Tongue (tissue), 2 donors: ENCODE data around the gene KDM2B. TPM values are rescaled to one million over a fixed set of nuclear protein-coding genes. Genes with fewer than 3 reads are reported as not detected.
"Not testable (repeated sequence)": the region's sequence is repeated elsewhere in the genome, so short reads cannot be mapped to it uniquely, and the experiment has no call there.

Source experiments
- DNase-seq: peaks from one replicate; pipeline ENCODE4 v3.0.0-alpha.2; 2015
- total RNA-seq: library from RNA; depleted of rRNA; stranded (reverse); fragments of >200 nt; gene quantifications from one replicate; pipeline ENCODE4 v1.2.3, GENCODE V29; 2014

Gene KDM2B
- total RNA-seq, 1 donor from 2014 or later, result 20.7 TPM

GRCh38 chr12:121584885-121585284, 4.1 kb upstream of the KDM2B start:
- DNase-seq, result not testable (repeated sequence)

GRCh38 chr12:121583334-121583661, 2.5 kb upstream of the KDM2B start:
- not testable (repeated sequence) for DNase-seq

GRCh38 chr12:121582583-121583333, 1.9 kb upstream of the KDM2B start:
- no peak for DNase-seq

GRCh38 chr12:121581686-121582429, 1.0 kb upstream of the KDM2B start:
- peak; percentile 50 for DNase-seq

GRCh38 chr12:121579981-121580868, 598 bp downstream of the KDM2B start:
- DNase-seq, result peak; percentile 86

GRCh38 chr12:121579190-121579791, 1.5 kb downstream of the KDM2B start:
- peak; percentile 58 for DNase-seq

GRCh38 chr12:121578230-121579189, 2.3 kb downstream of the KDM2B start:
- peak; percentile 44 for DNase-seq

GRCh38 chr12:121577443-121578180, 3.2 kb downstream of the KDM2B start:
- no peak for DNase-seq

GRCh38 chr12:121576851-121577391, 3.9 kb downstream of the KDM2B start:
- peak; percentile 38 for DNase-seq

- peak; percentile 49 for DNase-seq
These were observed 4.7 kb downstream of the KDM2B start for GRCh38 chr12:121575952-121576625.

- no peak for DNase-seq
These were observed 5.8 kb downstream of the KDM2B start for GRCh38 chr12:121575051-121575450.

- no peak for DNase-seq
These were observed 6.8 kb downstream of the KDM2B start for GRCh38 chr12:121574025-121574424.

- no peak for DNase-seq
These were observed 8.9 kb downstream of the KDM2B start for GRCh38 chr12:121571920-121572319.

- DNase-seq, result no peak
These were observed 10.1 kb downstream of the KDM2B start for GRCh38 chr12:121570467-121571283.

GRCh38 chr12:121568971-121569751, 11.7 kb downstream of the KDM2B start:
- peak; percentile 87 for DNase-seq

- DNase-seq, result no peak
These were observed 12.3 kb downstream of the KDM2B start for GRCh38 chr12:121568518-121568917.

- DNase-seq, result no peak
These were observed 15.7 kb downstream of the KDM2B start for GRCh38 chr12:121565076-121565475.

GRCh38 chr12:121562488-121562887, 18.3 kb downstream of the KDM2B start:
- DNase-seq, result no peak
